ENCODE measurements around the gene KLF18. TPM values are rescaled to one million over a fixed set of nuclear protein-coding genes. Genes with fewer than 3 reads are reported as not detected.

KLF18 gene
- polyA plus RNA-seq, 2 of the 4 experiments (the other 2 are of a cell fraction): not detected

DNA sequence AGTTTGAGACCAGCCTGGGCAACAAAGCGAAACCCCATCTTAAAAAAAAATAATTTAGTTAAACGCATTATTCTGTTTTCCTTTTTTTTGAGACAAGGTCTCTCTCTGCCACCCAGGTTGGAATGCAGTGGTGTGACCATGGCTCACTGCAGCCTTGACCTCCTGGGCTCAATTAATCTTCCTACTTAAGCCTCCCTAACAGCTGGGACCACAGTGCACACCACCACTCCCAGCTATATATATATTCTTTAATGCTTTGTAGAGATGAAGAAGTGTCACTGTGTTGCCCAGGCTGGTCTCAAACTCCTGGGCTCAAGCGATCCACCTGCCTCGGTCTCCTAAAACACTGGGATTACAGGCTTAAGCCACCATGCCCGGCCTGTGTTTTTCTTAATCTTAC is 30.5 kb downstream of the KLF18 start:
- FAIRE-seq (no peak), DNase-seq (ENCODE audit: low read depth in 1 of 2, low spot score in 1 of 2) (no peak), ATAC-seq (no peak)
- Histone ChIP-seq H3K9me3 (no peaks in the 10 kb centered on the region), H3K4me3 (no peak overlapping the region), H3K4me1 (no peaks in the 10 kb centered on the region), H3K27ac (no peak overlapping the region), H3K4me2 (no peak overlapping the region)
- 94% methylated on average over 5 of the region's 5 CpGs for WGBS (ENCODE audit: missing lambda C conversion rate)
- TF ChIP-seq ZFP36 (IDR thresholded peaks at IDR 0.05; ENCODE audit: borderline replicate concordance, partially characterized antibody) (no peak), NFE2L2 (conservative IDR thresholded peaks at IDR 0.05; ENCODE audit: low read length) (no peak), HES2 (IDR thresholded peaks at IDR 0.05) (no peak), CBX2 (IDR thresholded peaks at IDR 0.05; ENCODE audit: borderline replicate concordance, low read depth) (no peak), CHD2 (IDR thresholded peaks at IDR 0.05; ENCODE audit: low read length, partially characterized antibody) (no peak)
- CTCF ChIA-PET: interaction anchor here (0.7 to 1.2 kb wide), 3 partner anchors 62 to 541 kb away, joined by 3 read pairs; no protein-coding TSS in a partner anchor
- POLR2A ChIA-PET: no interaction called here

DNA sequence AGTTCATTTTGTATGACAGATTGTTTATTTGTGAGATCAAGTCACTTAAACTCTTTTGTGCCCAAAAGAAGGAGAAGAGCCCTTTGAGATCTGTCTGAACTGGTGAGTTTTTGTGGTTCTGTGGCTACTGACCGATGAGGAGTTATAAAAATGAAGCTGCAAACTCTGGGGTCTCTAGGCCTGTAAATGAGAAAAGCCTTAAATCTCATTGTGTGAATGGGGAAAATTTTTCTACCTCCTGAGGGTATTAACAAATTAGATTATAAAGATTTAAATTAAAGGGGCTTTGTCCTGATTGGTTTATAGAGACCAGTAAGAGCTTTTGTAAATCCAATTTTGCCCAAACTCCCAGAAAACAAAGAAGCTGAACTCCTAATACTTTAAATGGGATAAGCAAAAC is 32.5 kb downstream of the KLF18 start:
- ChIA-PET POLR2A (no interaction called here), CTCF (interaction anchor here (0.9 kb wide), 1 partner anchor 29 kb away, joined by 4 read pairs; no protein-coding TSS in a partner anchor)
- Histone ChIP-seq H3K9me3 (no peaks in the 10 kb centered on the region), H3K4me1 (no peaks in the 10 kb centered on the region), H3K4me2 (no peak overlapping the region), H3K27ac (no peak overlapping the region), H3K4me3 (no peak overlapping the region)
- no peak for TF ChIP-seq ZFP36 (IDR thresholded peaks at IDR 0.05; ENCODE audit: borderline replicate concordance, partially characterized antibody)
- no peak for TF ChIP-seq RFX5 (IDR thresholded peaks at IDR 0.05)
- TF ChIP-seq KDM1A (IDR thresholded peaks at IDR 0.05; ENCODE audit: low read depth): no peak
- no peak for TF ChIP-seq EHMT2 (IDR thresholded peaks at IDR 0.05; ENCODE audit: low read depth)
- TF ChIP-seq POLR2A (IDR thresholded peaks at IDR 0.05; ENCODE audit: low read length): no peak
- no peak for TF ChIP-seq CEBPB (IDR thresholded peaks at IDR 0.05)
- TF ChIP-seq ESRRA (IDR thresholded peaks at IDR 0.05; ENCODE audit: borderline replicate concordance, low read length): no peak
- TF ChIP-seq, protein P1, sequence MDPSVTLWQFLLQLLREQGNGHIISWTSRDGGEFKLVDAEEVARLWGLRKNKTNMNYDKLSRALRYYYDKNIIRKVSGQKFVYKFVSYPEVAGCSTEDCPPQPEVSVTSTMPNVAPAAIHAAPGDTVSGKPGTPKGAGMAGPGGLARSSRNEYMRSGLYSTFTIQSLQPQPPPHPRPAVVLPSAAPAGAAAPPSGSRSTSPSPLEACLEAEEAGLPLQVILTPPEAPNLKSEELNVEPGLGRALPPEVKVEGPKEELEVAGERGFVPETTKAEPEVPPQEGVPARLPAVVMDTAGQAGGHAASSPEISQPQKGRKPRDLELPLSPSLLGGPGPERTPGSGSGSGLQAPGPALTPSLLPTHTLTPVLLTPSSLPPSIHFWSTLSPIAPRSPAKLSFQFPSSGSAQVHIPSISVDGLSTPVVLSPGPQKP (IDR thresholded peaks at IDR 0.05; ENCODE audit: low read depth, low read length): no peak
- no peak for TF ChIP-seq JUN (IDR thresholded peaks at IDR 0.05)
- TF ChIP-seq HDAC2 (IDR thresholded peaks at IDR 0.05): no peak
- TF ChIP-seq EP300 (IDR thresholded peaks at IDR 0.05): no peak
- TF ChIP-seq BHLHE40 (IDR thresholded peaks at IDR 0.05; ENCODE audit: low read depth, low read length): no peak
- TF ChIP-seq FOSB (CRISPR knock-in tag; IDR thresholded peaks at IDR 0.05): no peak
- no peak for TF ChIP-seq NFE2L2 (conservative IDR thresholded peaks at IDR 0.05; ENCODE audit: low read length)
- no peak for TF ChIP-seq FOSL2 (IDR thresholded peaks at IDR 0.05)
- TF ChIP-seq FOSL2 (CRISPR knock-in tag; IDR thresholded peaks at IDR 0.05): no peak
- TF ChIP-seq RCOR1 (IDR thresholded peaks at IDR 0.05; ENCODE audit: low read depth, low read length): no peak
- TF ChIP-seq CBX2 (IDR thresholded peaks at IDR 0.05; ENCODE audit: borderline replicate concordance, low read depth): no peak
- no peak for TF ChIP-seq CTCF (IDR thresholded peaks at IDR 0.05)
- no peak for TF ChIP-seq FOXS1 (CRISPR knock-in tag; IDR thresholded peaks at IDR 0.05)
- no peak for TF ChIP-seq NR3C1 (IDR thresholded peaks at IDR 0.05)
- 92% methylated on average over 1 of the region's 1 CpG for WGBS (ENCODE audit: missing lambda C conversion rate)
- FAIRE-seq (no peak), ATAC-seq (no peak), DNase-seq (ENCODE audit: low read depth in 1 of 2, low spot score in 1 of 2) (no peak)

DNA sequence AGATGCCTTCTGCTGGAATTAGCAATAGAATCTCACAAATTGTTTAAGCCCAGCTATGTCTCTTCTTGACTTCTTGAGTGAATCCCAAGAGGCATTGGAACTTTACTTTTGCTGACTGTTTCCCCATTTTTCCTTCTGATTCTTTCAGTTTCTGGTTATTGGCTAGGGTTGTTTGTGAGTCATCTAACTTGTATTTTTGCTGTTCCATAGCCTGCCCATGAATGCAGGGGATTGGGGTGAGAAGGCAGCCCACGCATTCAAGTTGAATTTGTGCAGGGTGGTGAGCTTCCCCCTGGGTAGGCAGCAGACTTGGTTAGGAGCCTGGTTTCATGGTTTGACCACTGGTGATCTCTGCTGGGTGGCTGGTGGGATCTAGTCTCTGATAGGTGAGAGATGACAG is 33.2 kb downstream of the KLF18 start:
- 89% methylated on average over 1 of the region's 1 CpG for WGBS (ENCODE audit: missing lambda C conversion rate)
- CTCF ChIA-PET: no interaction called here
- POLR2A ChIA-PET: no interaction called here
- ATAC-seq (no peak), DNase-seq (ENCODE audit: low read depth in 1 of 2, low spot score in 1 of 2) (no peak), FAIRE-seq (no peak)
- Histone ChIP-seq H3K27ac (no peak overlapping the region), H3K4me3 (no peak overlapping the region), H3K4me2 (no peak overlapping the region), H3K4me1 (no peaks in the 10 kb centered on the region), H3K9me3 (no peaks in the 10 kb centered on the region)
- TF ChIP-seq MAFK (IDR thresholded peaks at IDR 0.05; ENCODE audit: partially characterized antibody) (no peak), KDM5A (IDR thresholded peaks at IDR 0.05) (no peak), ZFP36 (IDR thresholded peaks at IDR 0.05; ENCODE audit: borderline replicate concordance, partially characterized antibody) (no peak), HEYL (CRISPR knock-in tag; IDR thresholded peaks at IDR 0.05) (no peak), TFCP2L1 (CRISPR knock-in tag; IDR thresholded peaks at IDR 0.05) (no peak), BCL3 (IDR thresholded peaks at IDR 0.05) (no peak), HMGXB4 (CRISPR knock-in tag; IDR thresholded peaks at IDR 0.05; ENCODE audit: borderline replicate concordance) (no peak), RFX5 (IDR thresholded peaks at IDR 0.05) (no peak), RAD21 (conservative IDR thresholded peaks at IDR 0.05 in 1 of 2, IDR thresholded peaks at IDR 0.05 in 1 of 2) (no peak), NR3C1 (IDR thresholded peaks at IDR 0.05) (no peak), CEBPB (IDR thresholded peaks at IDR 0.05) (no peak)

Measured in A549 (cell line).